ENCODE measurements around the gene MMP25.
"Not testable (repeated sequence)": the region's sequence is repeated elsewhere in the genome, so short reads cannot be mapped to it uniquely, and the experiment has no call there.

MMP25 gene

DNA sequence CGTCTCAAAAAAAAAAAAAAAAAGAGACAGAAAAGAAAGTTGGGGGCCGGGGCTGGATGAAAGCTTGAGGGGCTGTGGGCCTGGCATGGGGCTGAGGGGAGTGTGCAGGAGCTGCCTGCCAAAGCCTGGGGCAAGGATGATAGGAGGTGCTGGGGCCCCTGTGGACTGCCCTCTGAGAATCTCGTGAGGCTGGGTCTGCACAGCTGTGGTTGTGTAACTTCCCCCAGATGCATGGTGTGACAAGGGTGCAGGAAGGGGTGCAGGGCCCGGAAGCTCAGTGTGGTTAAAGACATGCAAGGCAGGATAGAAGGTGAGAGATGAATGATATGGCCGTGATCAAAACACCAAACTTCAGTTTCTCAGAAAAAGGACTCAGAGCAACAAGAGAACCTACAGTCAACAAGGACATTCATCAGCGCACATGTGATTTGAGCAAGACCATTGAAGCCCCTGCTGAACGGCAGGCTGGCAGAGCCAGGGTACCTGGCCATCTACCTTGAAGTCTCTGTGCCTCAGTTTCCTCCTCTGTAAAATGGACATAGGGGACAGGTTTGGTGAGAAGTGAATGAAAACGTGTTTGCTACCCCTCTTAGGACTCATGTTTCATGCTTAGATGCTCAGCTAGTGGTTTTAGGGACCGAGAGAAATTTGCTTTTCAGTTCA lies 28.6 kb downstream of the MMP25 start:
- peak; percentile 89 for DNase-seq

DNA sequence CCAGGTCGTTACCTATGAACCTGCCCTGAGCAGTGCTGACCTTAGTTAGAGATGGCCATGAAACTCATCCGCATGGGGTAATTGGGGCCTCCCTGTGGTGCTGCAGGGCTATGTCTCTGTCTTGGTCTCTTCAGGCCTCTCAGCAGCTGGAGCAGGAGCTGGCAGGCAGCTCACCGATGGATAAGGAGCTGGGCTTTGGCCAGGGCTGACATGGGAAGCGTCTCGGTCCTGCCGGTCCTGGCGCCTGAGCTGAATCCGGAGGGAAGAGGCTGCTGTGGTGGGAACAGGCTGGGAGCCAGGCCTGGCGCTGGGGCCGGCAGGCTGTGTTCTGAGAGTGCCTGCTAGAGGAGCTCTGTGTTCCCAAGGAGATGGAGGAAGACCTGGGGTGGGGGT lies 29.2 kb downstream of the MMP25 start:
- DNase-seq = peak; percentile 38

DNA sequence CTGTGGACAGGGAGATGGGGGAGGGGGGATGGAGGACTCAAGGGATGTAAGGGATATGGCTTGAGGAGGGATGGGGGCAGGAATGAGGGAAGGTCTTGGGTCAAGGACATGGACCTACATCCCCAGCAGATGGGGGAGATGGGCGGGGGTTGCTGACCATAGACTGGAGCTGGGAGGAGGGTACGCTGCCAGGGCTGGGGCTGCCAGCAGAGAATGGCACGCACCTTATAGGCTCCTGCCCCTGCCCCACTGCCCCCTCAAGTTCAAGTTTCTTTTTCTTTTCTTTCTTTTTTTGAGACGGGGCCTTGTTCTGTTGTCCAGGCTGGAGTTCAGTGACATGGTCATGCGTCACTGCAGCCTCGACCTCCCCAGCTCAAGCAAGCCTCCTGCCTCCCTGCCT lies 29.6 kb downstream of the MMP25 start:
- not testable (repeated sequence) for DNase-seq

- DNase-seq = no peak
Observed at GRCh38 chr16:3076577-3076976, 30.2 kb downstream of the MMP25 start.

GRCh38 chr16:3080024-3080423 lies 33.7 kb downstream of the MMP25 start:
- DNase-seq = no peak

DNA sequence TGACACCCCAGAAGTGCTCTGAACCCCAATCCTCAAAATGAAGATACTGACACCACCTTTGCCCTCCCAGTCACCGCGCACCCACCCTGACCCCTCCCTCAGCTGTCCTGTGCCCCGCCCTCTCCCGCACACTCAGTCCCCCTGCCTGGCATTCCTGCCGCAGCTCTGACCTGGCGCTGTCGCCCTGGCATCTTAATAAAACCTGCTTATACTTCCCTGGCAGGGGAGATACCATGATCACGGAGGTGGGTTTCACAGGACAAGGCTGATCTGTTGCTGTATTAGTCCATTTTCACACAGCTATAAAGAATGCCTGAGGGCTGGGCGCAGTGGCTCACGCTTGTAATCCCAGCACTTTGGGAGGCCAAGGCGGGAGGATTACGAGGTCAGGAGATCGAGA lies 35.6 kb downstream of the MMP25 start:
- not testable (repeated sequence) for DNase-seq

DNA sequence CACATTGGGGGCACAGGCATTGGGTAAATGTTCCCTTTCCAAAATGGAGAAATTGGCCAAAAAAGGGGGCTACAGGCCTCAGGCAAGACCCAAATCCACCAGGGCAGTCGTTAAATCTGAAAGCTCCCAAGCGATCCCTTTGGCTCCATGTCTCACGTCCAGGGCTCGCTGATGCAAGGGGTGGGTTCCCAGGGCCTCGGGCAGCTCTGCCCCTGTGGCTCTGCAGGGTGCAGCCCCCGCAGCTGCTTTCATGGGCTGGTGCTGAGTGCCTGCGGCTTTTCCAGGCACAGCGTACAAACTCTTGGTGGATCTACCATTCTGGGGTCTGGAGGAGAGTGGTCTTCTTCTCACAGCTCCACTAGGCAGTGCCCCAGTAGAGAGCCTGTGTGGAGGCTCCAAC lies 37.0 kb downstream of the MMP25 start:
- DNase-seq = not testable (repeated sequence)

DNA sequence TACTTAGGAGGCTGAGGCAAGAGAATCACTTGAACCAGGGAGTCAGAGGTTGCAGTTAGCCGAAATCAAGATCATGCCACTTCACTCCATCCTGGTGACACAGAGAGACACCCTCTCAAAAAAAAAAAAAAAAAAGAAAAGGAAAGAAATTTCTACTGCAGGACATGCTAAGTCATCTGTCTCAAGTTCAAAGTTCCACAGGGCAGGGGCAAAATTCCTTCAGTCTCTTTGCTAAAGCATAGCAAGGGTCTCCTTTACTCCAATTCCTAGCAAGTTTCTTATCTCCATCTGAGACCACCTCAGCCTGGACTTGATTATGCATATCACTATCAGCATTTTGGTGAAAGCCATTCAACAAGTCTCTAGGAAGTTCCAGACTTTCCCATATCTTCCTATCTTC lies 38.1 kb downstream of the MMP25 start:
- no peak for DNase-seq

GRCh38 chr16:3084969-3085670 lies 38.8 kb downstream of the MMP25 start:
- DNase-seq = no peak

- no peak for DNase-seq
Observed at GRCh38 chr16:3085868-3086595, 39.7 kb downstream of the MMP25 start.

DNA sequence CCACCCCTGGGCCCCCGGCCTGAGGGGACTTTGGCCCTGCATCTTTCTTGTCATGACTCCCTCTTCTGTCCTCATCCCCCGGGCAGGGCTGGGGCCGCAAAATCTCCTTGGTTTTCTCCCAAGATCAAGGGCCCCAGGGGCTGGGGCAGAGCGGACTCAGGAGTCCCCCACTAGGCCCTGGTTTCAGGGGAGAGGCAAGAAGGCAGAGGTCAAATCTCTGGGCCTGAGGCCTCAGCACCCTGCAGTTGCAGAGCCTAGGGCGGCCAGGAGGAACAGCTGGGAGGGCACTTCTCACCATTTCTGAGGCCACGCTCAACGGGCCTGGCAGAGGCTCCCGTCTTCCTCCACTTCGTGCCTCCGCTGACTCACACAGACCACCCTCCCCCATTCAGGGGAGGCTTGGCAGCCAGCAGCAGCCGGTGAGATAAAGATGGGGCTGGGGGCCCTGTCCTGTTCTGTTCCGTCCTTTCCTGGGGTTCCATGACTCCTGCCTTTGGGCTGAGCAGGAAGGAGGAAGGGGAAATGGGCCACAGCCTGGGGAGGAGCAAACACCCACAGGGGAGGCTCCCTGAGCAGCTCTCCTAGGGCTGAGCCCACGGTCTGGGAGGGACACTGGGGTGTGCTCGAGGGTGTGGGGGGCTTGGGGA lies 40.4 kb downstream of the MMP25 start:
- DNase-seq = no peak

- no peak for DNase-seq
Observed at GRCh38 chr16:3087243-3088235, 41.2 kb downstream of the MMP25 start.

GRCh38 chr16:3088450-3088849 lies 42.1 kb downstream of the MMP25 start:
- no peak for DNase-seq

DNA sequence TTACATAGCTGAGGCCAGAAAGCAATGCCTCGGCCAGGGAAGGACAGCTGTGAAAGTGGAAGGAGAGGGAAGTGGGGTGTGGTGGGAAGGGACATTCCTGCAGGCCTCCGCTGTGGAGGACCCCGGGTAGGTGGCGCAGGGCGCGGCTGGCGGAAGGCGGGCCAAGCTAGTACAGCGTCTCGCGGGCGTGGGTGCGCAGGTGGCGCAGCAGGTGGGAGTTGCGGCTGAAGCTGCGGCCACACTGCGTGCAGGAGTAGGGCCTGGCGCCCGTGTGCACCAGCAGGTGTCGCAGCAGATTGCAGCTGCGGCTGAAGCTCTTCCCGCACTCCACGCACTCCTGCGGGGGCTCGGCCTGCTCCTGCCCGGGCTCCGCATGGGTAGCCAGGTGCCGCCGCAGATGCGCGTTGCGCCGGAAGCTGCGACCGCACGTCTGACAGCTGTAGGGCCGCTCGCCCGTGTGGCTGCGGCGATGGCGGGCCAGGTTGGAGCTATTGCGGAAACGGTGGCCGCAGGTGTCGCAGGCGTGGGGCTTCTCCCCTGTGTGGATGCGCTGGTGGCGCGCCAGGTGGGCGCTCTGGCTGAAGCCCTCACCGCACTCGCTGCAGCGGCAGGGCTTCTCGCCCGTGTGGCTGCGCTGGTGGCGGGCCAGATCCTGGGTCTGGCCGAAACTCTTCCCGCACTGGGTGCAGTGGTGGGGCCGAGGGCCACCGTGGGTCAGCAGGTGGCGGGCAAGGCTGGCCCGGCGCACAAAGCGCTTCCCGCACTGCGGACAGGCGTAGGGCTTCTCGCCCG lies 42.8 kb downstream of the MMP25 start:
- no peak for DNase-seq

DNA sequence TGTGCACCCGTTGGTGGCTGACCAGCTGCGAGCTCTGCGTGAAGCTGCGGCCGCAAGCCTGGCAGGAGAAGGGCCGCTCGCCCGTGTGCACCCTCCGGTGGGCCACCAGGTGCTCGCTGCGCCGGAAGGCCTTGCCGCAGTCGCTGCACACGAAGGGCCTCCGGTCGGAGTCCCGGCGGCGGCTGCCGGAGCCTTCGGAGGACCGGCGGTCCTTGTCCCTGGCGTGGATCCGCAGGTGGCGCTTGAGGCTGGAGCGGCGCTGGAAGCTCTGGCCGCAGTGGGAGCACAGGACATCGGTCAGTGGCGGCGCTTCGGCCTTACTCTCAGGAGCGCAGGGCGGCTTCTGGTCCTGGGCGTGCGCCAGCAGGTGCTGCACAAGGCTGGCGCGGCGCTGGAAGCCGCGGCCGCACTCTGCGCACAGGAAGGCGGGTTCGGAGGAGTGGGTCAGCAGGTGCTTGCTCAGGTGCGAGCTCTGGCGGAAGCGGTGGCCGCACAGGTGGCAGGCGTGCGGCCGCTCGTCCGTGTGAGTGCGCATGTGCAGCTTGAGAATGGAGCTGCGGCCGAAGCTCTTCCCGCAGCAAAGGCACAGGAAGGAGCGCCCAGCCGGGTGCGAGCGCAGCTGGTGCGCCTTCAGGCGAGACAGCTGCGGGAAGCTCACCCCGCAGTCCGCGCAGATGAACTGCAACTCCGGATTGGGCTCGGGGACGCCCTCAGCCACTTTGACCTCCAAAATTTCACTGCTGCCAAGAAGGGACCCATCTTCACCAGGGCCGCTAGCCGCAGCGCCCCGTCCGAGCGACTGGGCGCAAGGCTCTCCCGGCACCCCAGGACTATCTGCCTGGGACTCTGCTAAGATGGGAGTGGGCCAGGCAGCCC lies 43.6 kb downstream of the MMP25 start:
- no peak for DNase-seq

DNA sequence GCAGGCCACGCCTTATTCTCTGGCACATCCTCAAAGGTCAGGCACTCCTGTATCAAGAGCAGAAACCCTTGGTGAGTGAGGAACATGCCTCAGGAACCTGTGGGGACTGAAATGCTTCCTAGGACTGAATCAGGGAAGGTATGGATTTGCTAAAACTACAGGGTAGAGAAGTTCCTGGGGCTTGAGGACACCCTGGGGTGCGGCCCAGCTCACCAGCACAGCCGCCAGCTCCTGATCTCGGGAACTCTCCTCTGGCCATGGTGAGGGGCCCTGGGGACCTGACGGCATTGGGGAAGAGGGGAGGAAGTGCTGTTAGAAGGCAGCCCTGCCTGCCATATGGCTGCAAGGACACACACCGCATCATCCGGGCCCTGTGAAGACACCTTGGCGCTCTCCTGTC lies 45.2 kb downstream of the MMP25 start:
- no peak for DNase-seq

- no peak for DNase-seq
Observed at GRCh38 chr16:3092501-3092941, 46.2 kb downstream of the MMP25 start.

GRCh38 chr16:3094289-3095027 lies 48.1 kb downstream of the MMP25 start:
- DNase-seq = peak; percentile 79

DNA sequence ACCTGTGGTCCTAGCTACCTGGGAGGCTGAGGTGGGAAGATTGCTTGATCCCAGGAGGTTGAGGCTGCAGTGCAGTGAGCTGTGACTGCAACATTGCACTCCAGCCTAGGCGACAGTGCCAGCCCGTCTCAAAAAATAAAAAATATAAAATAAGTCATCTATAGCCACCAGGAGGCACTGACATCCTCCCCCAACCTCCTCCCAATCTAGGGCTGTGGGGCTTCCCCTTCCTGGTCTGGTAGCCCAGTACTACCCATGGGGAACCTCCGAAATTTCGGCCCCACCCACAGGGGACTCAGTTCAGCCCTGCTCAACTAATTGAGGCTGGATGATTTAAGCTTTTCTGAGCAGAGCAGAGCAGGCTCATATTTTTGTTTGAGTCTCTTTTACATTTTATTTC lies 49.5 kb downstream of the MMP25 start:
- peak; percentile 84 for DNase-seq

DNA sequence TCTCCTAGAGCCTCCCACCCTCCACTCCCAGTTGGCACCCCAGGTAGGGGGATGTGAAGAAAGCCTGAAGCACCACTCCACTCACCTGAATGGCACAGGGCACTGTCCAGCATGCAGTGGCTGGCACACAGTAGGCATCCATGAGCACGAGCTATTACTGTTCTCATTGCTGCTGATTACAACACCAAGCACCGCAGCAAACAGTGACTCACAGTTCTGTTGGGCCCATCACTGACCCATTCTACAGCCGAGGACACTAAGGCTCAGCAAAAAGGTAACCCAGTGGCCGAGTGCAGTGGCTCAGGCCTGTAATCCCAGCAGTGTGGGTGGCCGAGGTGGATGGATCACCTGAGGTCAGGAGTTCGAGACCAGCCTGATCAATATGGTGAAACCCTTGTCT lies 50.0 kb downstream of the MMP25 start:
- no peak for DNase-seq
